Measurements from ENCODE around the gene CSNK1G1. TPM values are rescaled to one million over a fixed set of nuclear protein-coding genes. Genes with fewer than 3 reads are reported as not detected.
A peak's percentile ranks its signal among the peaks of the same experiment; 100 is the strongest.

CSNK1G1 gene
- total RNA-seq, 1 experiment from 2014 or later: 19.6 TPM

DNA sequence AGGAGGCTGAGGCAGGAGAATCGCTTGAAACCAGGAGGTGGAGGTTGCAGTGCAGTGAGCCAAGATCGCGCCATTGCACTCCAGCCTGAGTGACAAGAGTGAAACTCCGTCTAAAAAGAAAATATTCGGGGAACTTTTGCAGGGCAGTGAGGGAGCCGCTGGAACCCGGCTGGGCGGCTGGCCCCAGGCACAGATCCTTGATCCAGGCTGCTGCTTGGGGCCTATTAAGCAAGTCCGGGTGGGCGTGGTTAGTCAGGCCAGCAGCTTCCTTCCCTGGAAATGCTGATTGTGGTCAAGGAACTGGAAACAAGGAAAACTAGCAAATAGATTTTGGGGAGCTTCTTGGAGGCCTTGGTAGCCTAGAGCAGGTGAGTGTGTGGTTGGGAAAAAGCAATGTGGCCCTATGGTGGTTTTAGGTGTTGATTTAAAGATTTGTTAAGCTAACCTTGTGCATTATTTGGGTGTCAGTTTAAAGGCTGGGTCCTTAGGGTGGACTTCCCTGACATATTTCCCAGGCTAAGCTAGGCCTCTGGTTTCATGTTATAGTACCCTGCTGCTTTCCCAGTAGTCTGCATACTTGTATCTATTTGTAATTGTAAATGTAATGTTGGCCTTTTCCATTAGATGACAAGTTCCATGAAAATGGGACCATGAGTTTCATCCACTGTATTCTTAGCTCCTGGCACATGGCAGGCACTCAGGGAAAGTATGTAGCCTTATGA lies 222.2 kb downstream of the CSNK1G1 start:
- Histone ChIP-seq H3K4me1 (replicated peaks; ENCODE audit: insufficient read depth) (no peaks in the 10 kb centered on the region), H3F3A (ENCODE audit: insufficient read depth, low read depth) (no peaks in the 10 kb centered on the region), H3K9me3 (ENCODE audit: insufficient read depth, low read depth) (no peaks in the 10 kb centered on the region), H3K9me2 (ENCODE audit: insufficient read depth) (no peaks in the 10 kb centered on the region), H3K36me3 (ENCODE audit: low read depth) (no peaks in the 10 kb centered on the region), H2AFZ (no peak overlapping the region), H3K79me2 (ENCODE audit: low read depth) (no peaks in the 10 kb centered on the region), H3K4me3 (no peak overlapping the region), H3K4me2 (no peak overlapping the region), H4K20me1 (ENCODE audit: insufficient read depth) (no peaks in the 10 kb centered on the region), H3K27ac (no peak overlapping the region), H3K27me3 (ENCODE audit: insufficient read depth, low read depth) (no peaks in the 10 kb centered on the region)
- DNase-seq: no peak
- POLR2A ChIA-PET (ENCODE audit: unreplicated experiment): no interaction called here
- intact Hi-C loops (cut with micrococcal nuclease; ENCODE audit: unreplicated experiment): no loop called here
- TF ChIP-seq, protein P1, sequence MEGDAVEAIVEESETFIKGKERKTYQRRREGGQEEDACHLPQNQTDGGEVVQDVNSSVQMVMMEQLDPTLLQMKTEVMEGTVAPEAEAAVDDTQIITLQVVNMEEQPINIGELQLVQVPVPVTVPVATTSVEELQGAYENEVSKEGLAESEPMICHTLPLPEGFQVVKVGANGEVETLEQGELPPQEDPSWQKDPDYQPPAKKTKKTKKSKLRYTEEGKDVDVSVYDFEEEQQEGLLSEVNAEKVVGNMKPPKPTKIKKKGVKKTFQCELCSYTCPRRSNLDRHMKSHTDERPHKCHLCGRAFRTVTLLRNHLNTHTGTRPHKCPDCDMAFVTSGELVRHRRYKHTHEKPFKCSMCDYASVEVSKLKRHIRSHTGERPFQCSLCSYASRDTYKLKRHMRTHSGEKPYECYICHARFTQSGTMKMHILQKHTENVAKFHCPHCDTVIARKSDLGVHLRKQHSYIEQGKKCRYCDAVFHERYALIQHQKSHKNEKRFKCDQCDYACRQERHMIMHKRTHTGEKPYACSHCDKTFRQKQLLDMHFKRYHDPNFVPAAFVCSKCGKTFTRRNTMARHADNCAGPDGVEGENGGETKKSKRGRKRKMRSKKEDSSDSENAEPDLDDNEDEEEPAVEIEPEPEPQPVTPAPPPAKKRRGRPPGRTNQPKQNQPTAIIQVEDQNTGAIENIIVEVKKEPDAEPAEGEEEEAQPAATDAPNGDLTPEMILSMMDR (conservative IDR thresholded peaks at IDR 0.05): no peak
- TF ChIP-seq EZH2 (IDR thresholded peaks at IDR 0.05; ENCODE audit: low read depth): no peak
- TSS peak; percentile 14 for BruUV-seq (replicated peaks)
- CTCF ChIA-PET: no interaction called here

DNA sequence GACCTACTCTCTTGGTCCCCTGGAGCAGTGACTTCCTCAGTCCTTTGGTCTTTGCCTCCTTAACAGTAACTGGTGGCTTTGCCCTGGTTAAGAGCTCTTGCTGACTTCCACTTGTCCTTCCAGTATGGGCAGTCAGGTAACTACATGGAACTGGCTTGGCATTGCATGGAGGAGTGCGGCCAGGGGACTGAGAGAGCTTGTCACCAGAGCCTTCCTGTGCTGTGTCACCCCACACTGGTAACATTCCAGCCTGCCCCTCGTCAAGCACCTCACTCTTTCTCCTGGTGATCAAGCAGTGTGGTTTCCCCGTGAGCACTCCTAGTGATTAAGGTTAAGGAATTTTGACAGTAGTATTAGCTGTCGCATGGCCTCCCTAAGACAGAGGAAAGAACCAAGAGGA lies 223.8 kb downstream of the CSNK1G1 start:
- Histone ChIP-seq H3K9me3 (ENCODE audit: insufficient read depth, low read depth) (no peaks in the 10 kb centered on the region), H3K36me3 (ENCODE audit: low read depth) (no peaks in the 10 kb centered on the region), H3K27me3 (ENCODE audit: insufficient read depth, low read depth) (no peaks in the 10 kb centered on the region), H2AFZ (no peak overlapping the region), H4K20me1 (ENCODE audit: insufficient read depth) (no peaks in the 10 kb centered on the region), H3K9me2 (ENCODE audit: insufficient read depth) (no peaks in the 10 kb centered on the region), H3K4me2 (no peak overlapping the region), H3F3A (ENCODE audit: insufficient read depth, low read depth) (no peaks in the 10 kb centered on the region), H3K79me2 (ENCODE audit: low read depth) (no peaks in the 10 kb centered on the region), H3K4me3 (no peak overlapping the region), H3K4me1 (replicated peaks; ENCODE audit: insufficient read depth) (no peaks in the 10 kb centered on the region), H3K27ac (no peak overlapping the region)
- DNase-seq: no peak
- intact Hi-C loops (cut with micrococcal nuclease; ENCODE audit: unreplicated experiment): no loop called here
- ChIA-PET CTCF (no interaction called here), POLR2A (ENCODE audit: unreplicated experiment) (no interaction called here)
- BruUV-seq (replicated peaks): no TSS peak
- no peak for TF ChIP-seq EZH2 (IDR thresholded peaks at IDR 0.05; ENCODE audit: low read depth)

DNA sequence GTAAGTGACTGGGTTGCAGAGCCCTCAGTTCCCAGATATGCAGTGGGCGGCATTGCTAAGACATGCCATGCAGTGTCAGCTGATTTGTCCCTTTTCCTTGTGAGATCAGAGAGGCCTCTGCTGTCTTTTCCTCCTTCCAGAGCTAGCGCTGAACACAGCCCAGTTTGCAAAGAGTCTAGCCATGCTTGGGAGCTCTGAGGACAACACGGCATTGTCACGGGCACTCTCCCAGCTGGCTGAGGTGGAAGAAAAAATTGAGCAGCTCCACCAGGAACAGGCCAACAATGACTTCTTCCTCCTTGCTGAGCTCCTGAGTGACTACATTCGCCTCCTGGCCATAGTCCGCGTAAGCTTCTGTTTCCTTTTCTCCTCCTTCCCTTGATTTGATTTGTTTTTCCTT lies 224.4 kb downstream of the CSNK1G1 start:
- H3K27me3 ChIP-seq (ENCODE audit: insufficient read depth, low read depth): no peaks in the 10 kb centered on the region
- H4K20me1 ChIP-seq (ENCODE audit: insufficient read depth): no peaks in the 10 kb centered on the region
- H3K36me3 ChIP-seq (ENCODE audit: low read depth): no peaks in the 10 kb centered on the region
- no peak overlapping the region for H3K27ac ChIP-seq
- no peaks in the 10 kb centered on the region for H3K9me3 ChIP-seq (ENCODE audit: insufficient read depth, low read depth)
- CTCF ChIA-PET: no interaction called here
- POLR2A ChIA-PET (ENCODE audit: unreplicated experiment): interaction anchor here (0.6 kb wide), 2 partner anchors 475 to 497 kb away, joined by 3 to 6 read pairs; no protein-coding TSS in a partner anchor
- H2AFZ ChIP-seq: no peak overlapping the region
- no peak for TF ChIP-seq EZH2 (IDR thresholded peaks at IDR 0.05; ENCODE audit: low read depth)
- TF ChIP-seq, protein P1 (conservative IDR thresholded peaks at IDR 0.05): no peak
- no TSS peak for BruUV-seq (replicated peaks)
- DNase-seq: no peak
- no peaks in the 10 kb centered on the region for H3K79me2 ChIP-seq (ENCODE audit: low read depth)
- no peaks in the 10 kb centered on the region for H3K4me1 ChIP-seq (replicated peaks; ENCODE audit: insufficient read depth)
- no peak overlapping the region for H3K4me2 ChIP-seq
- H3F3A ChIP-seq (ENCODE audit: insufficient read depth, low read depth): no peaks in the 10 kb centered on the region
- no peaks in the 10 kb centered on the region for H3K9me2 ChIP-seq (ENCODE audit: insufficient read depth)
- intact Hi-C loops (cut with micrococcal nuclease; ENCODE audit: unreplicated experiment): no loop called here
- H3K4me3 ChIP-seq: no peak overlapping the region

DNA sequence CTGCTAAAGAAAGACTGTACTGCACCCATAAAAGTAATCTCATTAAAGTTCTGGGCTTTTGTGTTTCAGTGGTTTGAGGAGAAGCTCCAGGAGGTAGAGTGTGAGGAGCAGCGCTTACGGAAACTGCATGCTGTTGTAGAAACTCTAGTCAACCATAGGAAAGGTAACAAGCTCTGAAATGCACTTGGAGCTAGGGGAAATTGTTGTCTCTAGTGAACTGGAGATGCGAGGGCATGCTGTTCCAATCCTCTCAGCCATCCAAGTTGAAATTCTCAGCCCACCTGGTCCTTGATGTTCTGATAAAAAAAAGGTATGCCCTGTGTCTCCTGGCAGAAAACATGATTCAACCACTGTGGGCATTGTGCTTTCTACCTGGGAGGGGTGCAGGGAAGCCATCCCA lies 225.8 kb downstream of the CSNK1G1 start:
- POLR2A ChIA-PET (ENCODE audit: unreplicated experiment): no interaction called here
- intact Hi-C loops (cut with micrococcal nuclease; ENCODE audit: unreplicated experiment): no loop called here
- Histone ChIP-seq H3K36me3 (ENCODE audit: low read depth) (no peaks in the 10 kb centered on the region), H3K27me3 (ENCODE audit: insufficient read depth, low read depth) (no peaks in the 10 kb centered on the region), H3K4me2 (no peak overlapping the region), H3K27ac (no peak overlapping the region), H3K9me3 (ENCODE audit: insufficient read depth, low read depth) (no peaks in the 10 kb centered on the region), H3K4me3 (no peak overlapping the region), H3K79me2 (ENCODE audit: low read depth) (no peaks in the 10 kb centered on the region), H3K4me1 (replicated peaks; ENCODE audit: insufficient read depth) (no peaks in the 10 kb centered on the region), H2AFZ (no peak overlapping the region), H3F3A (ENCODE audit: insufficient read depth, low read depth) (no peaks in the 10 kb centered on the region), H3K9me2 (ENCODE audit: insufficient read depth) (no peaks in the 10 kb centered on the region), H4K20me1 (ENCODE audit: insufficient read depth) (no peaks in the 10 kb centered on the region)
- BruUV-seq (replicated peaks): no TSS peak
- no peak for DNase-seq
- CTCF ChIA-PET: interaction anchor here (1.0 kb wide), 1 partner anchor 23 kb away, joined by 3 read pairs; no protein-coding TSS in a partner anchor
- TF ChIP-seq, protein P1 (conservative IDR thresholded peaks at IDR 0.05): no peak
- TF ChIP-seq EZH2 (IDR thresholded peaks at IDR 0.05; ENCODE audit: low read depth): no peak
